ENCODE results near the gene NDUFS8. TPM values are rescaled to one million over a fixed set of nuclear protein-coding genes. Genes with fewer than 3 reads are reported as not detected.

Gene NDUFS8
- polyA plus RNA-seq, 4 donors, result 72.0 to 122 (median 81.9) TPM

GRCh38 chr11:68014947-68015447, 15.5 kb upstream of the NDUFS8 start:
- DNase-seq (ENCODE audit: low read depth in 4 of 4, low spot score in 3 of 4), result no peak

- DNase-seq (ENCODE audit: low read depth in 4 of 4, low spot score in 3 of 4), result no peak
Measured at GRCh38 chr11:68015467-68015866, 15.0 kb upstream of the NDUFS8 start.

GRCh38 chr11:68016161-68016903, 14.1 kb upstream of the NDUFS8 start:
- no peak for DNase-seq (ENCODE audit: low read depth in 4 of 4, low spot score in 3 of 4)

GRCh38 chr11:68016904-68017817, 13.3 kb upstream of the NDUFS8 start:
- DNase-seq (ENCODE audit: low read depth in 4 of 4, low spot score in 3 of 4), result no peak

GRCh38 chr11:68017980-68018729, 12.3 kb upstream of the NDUFS8 start:
- no peak for DNase-seq (ENCODE audit: low read depth in 4 of 4, low spot score in 3 of 4)

- no peak for DNase-seq (ENCODE audit: low read depth in 4 of 4, low spot score in 3 of 4)
Measured at GRCh38 chr11:68018730-68019190, 11.7 kb upstream of the NDUFS8 start.

- DNase-seq (ENCODE audit: low read depth in 4 of 4, low spot score in 3 of 4), result no peak
Measured at GRCh38 chr11:68019486-68019885, 11.0 kb upstream of the NDUFS8 start.

GRCh38 chr11:68020575-68020974, 9.9 kb upstream of the NDUFS8 start:
- DNase-seq (ENCODE audit: low read depth in 4 of 4, low spot score in 3 of 4), result no peak

- no peak for DNase-seq (ENCODE audit: low read depth in 4 of 4, low spot score in 3 of 4)
Measured at GRCh38 chr11:68021167-68021787, 9.2 kb upstream of the NDUFS8 start.

- no peak for DNase-seq (ENCODE audit: low read depth in 4 of 4, low spot score in 3 of 4)
Measured at GRCh38 chr11:68022531-68022930, 8.0 kb upstream of the NDUFS8 start.

GRCh38 chr11:68024508-68024907, 6.0 kb upstream of the NDUFS8 start:
- no peak for DNase-seq (ENCODE audit: low read depth in 4 of 4, low spot score in 3 of 4)

- no peak for DNase-seq (ENCODE audit: low read depth in 4 of 4, low spot score in 3 of 4)
Measured at GRCh38 chr11:68025047-68025446, 5.4 kb upstream of the NDUFS8 start.

GRCh38 chr11:68026391-68027105, 3.9 kb upstream of the NDUFS8 start:
- no peak for DNase-seq (ENCODE audit: low read depth in 4 of 4, low spot score in 3 of 4)

GRCh38 chr11:68027667-68028066, 2.8 kb upstream of the NDUFS8 start:
- no peak for DNase-seq (ENCODE audit: low read depth in 4 of 4, low spot score in 3 of 4)

- DNase-seq (ENCODE audit: low read depth in 4 of 4, low spot score in 3 of 4), result no peak
Measured at GRCh38 chr11:68028802-68029545, 1.5 kb upstream of the NDUFS8 start.

- DNase-seq (ENCODE audit: low read depth in 4 of 4, low spot score in 3 of 4), result no peak
Measured at GRCh38 chr11:68031144-68031464, 623 bp downstream of the NDUFS8 start.

GRCh38 chr11:68032003-68032402, 1.5 kb downstream of the NDUFS8 start:
- DNase-seq (ENCODE audit: low read depth in 4 of 4, low spot score in 3 of 4), result no peak

- DNase-seq (ENCODE audit: low read depth in 4 of 4, low spot score in 3 of 4), result no peak
Measured at GRCh38 chr11:68032997-68033707, 2.7 kb downstream of the NDUFS8 start.

GRCh38 chr11:68033708-68034045, 3.2 kb downstream of the NDUFS8 start:
- DNase-seq (ENCODE audit: low read depth in 4 of 4, low spot score in 3 of 4), result no peak
